T-helper 1 cell (primary cell): ENCODE results near the gene C1orf35.
A peak's percentile ranks its signal among the peaks of the same experiment; 100 is the strongest.

Experiments
- DNase-seq, 5 donors: peaks; one replicate each; pipeline ENCODE4 v3.0.0-alpha.2; 2012 to 2020

The C1orf35 gene

GRCh38 chr1:228062085-228062791 lies 40.9 kb downstream of the C1orf35 start:
- no peak for DNase-seq

DNA sequence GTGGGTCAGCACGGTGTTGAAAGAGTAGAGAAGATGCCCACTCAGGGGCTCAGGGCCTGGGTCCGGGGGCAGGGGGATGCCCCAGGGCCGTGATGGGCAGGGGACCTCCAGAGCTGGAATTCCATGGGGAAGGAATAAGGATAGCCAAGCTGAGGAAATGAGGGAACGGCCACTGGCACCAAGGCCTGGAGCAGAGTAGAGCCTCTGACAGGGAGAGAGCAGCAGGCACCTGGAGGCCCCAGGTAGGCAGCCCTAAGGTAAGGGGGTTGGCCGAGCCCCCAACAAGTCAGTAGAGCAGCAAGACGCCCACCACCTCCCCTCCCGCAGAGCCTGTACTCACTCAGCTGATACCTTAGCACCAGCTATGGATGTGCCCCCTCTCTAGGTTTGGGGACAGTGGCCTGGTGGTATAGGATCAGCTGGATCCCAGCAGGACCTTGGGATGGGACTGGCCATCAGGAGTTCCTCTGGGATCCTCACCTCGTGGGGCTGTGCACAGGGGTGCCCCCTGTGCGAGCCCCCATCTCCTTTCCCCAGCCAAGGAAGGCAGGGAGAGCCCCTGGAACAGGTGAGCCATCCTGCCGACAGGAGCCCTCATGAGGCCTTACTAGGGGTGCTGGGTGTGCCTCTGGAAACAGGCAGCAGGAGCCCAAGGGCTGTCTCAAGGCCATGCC lies 41.6 kb downstream of the C1orf35 start:
- DNase-seq, result no peak

DNA sequence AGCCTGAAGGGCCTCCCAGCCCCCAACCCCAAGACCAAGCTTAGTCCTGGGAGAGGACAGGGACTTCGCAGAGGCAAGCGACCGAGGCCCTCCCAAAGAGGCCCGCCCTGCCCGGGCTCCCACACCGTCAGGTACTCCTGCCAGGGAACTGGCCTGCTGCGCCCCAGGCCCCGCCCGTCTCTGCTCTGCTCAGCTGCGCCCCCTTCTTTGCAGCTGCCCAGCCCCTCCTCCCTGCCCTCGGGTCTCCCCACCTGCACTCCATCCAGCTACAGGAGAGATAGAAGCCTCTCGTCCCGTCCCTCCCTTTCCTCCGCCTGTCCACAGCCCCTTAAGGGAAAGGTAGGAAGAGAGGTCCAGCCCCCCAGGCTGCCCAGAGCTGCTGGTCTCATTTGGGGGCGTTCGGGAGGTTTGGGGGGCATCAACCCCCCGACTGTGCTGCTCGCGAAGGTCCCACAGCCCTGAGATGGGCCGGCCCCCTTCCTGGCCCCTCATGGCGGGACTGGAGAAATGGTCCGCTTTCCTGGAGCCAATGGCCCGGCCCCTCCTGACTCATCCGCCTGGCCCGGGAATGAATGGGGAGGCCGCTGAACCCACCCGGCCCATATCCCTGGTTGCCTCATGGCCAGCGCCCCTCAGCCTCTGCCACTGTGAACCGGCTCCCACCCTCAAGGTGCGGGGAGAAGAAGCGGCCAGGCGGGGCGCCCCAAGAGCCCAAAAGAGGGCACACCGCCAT lies 42.5 kb downstream of the C1orf35 start:
- no peak for DNase-seq

- peak; percentile 48 to 66 (median 62) for DNase-seq
These were observed 43.3 kb downstream of the C1orf35 start for GRCh38 chr1:228059634-228060457.

GRCh38 chr1:228058949-228059633 lies 44.0 kb downstream of the C1orf35 start:
- DNase-seq, result peak; percentile 44 to 69 (median 51)

DNA sequence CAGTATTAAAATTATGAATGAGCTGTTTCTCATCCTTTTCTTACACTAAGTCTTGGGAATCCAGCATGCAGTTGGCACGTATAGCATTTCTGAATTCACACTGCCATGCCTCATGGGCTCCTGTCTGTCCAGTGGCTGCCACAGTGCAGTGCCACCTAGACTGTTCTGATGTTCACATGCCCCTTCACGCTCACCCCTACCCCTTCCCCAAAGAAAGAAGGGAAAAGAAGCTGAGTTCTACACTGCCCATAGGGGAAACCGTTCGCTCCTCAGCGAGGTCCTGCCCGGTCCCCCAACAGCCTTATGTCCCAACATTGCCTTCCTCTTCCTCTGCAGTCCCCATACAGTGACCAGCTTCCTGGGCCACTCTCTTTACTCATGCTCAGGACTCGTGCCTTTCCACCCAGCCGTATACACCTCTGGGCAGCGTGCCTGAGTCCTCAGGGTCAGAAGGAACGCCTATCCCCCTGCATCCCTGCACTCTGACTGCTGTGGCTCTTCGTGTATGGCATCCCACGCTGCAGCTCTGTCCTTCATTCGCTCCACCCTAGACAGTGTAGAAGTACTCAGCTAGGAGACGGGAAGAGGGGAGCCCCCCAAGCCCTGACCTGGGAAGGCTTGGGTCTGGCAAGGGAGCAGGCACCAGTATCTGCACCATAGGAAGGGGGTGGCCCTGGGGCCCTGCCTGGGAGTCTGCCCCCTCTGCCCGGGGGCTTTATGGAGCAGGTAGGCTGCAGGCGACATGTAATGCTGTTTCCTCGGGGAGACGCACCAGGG lies 44.8 kb downstream of the C1orf35 start:
- no peak for DNase-seq
